Colonic mucosa (tissue), 4 donors: ENCODE measurements around the gene LRRFIP1. TPM values are rescaled to one million over a fixed set of nuclear protein-coding genes. Genes with fewer than 3 reads are reported as not detected.
"Not testable (repeated sequence)": the region's sequence is repeated elsewhere in the genome, so short reads cannot be mapped to it uniquely, and the experiment has no call there.

Experiments
- DNase-seq: peaks from one replicate; pipeline ENCODE4 v3.0.0-alpha.2; 2020
- H3K27ac ChIP-seq: fragments of 200-600 bp; one replicate; pipeline ENCODE4 v1.8.0; 2021
- H3K27me3 ChIP-seq: fragments of 200-600 bp; one replicate; pipeline ENCODE4 v1.8.0; 2021
- H3K36me3 ChIP-seq: fragments of 200-600 bp; one replicate; pipeline ENCODE4 v1.8.0; 2021
- H3K4me1 ChIP-seq: fragments of 200-600 bp; one replicate; pipeline ENCODE4 v1.8.0; 2021; ENCODE audit warnings: mild to moderate bottlenecking
- H3K4me3 ChIP-seq: fragments of 200-600 bp; one replicate; pipeline ENCODE4 v1.8.0; 2021
- H3K9ac ChIP-seq, 2 donors: one replicate each; pipeline ENCODE4 v1.7.0; 2013; ENCODE audit warnings: control low read depth in 2 of 2, low read depth in 2 of 2, low read length in 2 of 2
- H3K9me3 ChIP-seq: fragments of 200-600 bp; one replicate; pipeline ENCODE4 v1.8.0; 2021
- intact Hi-C: fragments of 100-400 bp; cut with DNase I; formaldehyde crosslinking; loops from one replicate; pipeline ENCODE4 v1.14.1; 2022
- total RNA-seq, 2 donors: library from RNA; stranded (reverse); fragmentation: NEBNext Ultra II Directional in 1 of 2; extraction: Animal tissue kit (Norgen Biotek cat#: 25700) in 1 of 2; gene quantifications; one replicate each; pipeline ENCODE4 v1.2.1, GENCODE V29; 2021
- TF ChIP-seq, protein P1 (sequence below): fragments of 200-600 bp; IDR thresholded peaks from one replicate; pipeline ENCODE4 v1.8.0; 2022; ENCODE audit warnings: antibody characterized with exemption, mild to moderate bottlenecking
- donor health status: healthy.
- donor health status: DM: no; HTN: no; CAD: no.
- donor health status: DM: no; HTN: no; CAD: no.

The LRRFIP1 gene
- total RNA-seq, 2 donors from 2014 or later, result 114 to 133 TPM

DNA sequence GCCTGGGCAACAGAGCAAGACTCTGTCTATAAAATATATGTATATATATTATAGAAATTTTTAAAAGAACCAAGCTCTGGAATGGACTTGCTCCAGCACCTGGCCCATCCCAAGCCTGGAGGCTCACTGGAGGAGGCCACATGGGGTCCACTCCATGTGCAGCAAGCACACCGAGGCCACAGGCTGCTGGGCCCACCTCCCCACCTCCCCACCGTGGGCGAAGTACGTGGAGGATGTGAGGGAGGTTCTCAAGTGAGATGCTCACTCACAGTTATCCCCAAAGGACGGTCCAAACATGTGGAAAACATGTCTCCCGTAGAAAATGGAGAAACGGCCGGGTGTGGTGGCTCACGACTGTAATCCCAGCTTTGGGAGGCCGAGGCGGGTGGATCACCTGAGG is 23.0 kb upstream of the LRRFIP1 start:
- no peaks in the 10 kb centered on the region for H3K27me3 ChIP-seq
- intact Hi-C loops, result no loop called here
- no peak overlapping the region for H3K27ac ChIP-seq
- H3K36me3 ChIP-seq, result no peaks in the 10 kb centered on the region
- H3K4me3 ChIP-seq, result no peak overlapping the region
- TF ChIP-seq, protein P1, sequence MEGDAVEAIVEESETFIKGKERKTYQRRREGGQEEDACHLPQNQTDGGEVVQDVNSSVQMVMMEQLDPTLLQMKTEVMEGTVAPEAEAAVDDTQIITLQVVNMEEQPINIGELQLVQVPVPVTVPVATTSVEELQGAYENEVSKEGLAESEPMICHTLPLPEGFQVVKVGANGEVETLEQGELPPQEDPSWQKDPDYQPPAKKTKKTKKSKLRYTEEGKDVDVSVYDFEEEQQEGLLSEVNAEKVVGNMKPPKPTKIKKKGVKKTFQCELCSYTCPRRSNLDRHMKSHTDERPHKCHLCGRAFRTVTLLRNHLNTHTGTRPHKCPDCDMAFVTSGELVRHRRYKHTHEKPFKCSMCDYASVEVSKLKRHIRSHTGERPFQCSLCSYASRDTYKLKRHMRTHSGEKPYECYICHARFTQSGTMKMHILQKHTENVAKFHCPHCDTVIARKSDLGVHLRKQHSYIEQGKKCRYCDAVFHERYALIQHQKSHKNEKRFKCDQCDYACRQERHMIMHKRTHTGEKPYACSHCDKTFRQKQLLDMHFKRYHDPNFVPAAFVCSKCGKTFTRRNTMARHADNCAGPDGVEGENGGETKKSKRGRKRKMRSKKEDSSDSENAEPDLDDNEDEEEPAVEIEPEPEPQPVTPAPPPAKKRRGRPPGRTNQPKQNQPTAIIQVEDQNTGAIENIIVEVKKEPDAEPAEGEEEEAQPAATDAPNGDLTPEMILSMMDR, result no peak
- DNase-seq, result no peak
- no peaks in the 10 kb centered on the region for H3K9me3 ChIP-seq
- H3K9ac ChIP-seq, result no peak overlapping the region
- H3K4me1 ChIP-seq, result no peaks in the 10 kb centered on the region

DNA sequence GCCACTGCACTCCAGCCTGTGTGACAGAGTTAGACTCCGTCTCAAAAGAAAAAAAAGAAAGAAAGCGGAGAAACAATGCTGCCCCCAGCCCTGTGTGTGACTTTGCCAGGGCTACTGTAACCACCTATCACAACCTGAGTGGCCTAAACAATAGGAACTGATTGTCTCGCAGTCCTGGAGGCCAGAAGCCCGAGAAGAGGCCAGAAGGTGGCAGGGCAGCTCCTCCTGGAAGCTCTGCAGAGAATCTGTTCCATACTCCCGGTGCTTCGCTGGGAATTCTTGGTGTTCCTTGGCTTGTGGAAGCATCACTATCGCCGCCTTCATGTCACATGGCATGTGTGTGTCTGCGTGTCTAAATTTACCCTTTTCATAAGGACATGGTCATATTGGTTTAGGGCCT is 22.4 kb upstream of the LRRFIP1 start:
- TF ChIP-seq, protein P1, result no peak
- Histone ChIP-seq H3K27me3 (no peaks in the 10 kb centered on the region), H3K4me3 (no peak overlapping the region), H3K4me1 (no peaks in the 10 kb centered on the region), H3K36me3 (no peaks in the 10 kb centered on the region), H3K9ac (no peak overlapping the region), H3K27ac (no peak overlapping the region), H3K9me3 (no peaks in the 10 kb centered on the region)
- no peak for DNase-seq
- intact Hi-C loops, result no loop called here

DNA sequence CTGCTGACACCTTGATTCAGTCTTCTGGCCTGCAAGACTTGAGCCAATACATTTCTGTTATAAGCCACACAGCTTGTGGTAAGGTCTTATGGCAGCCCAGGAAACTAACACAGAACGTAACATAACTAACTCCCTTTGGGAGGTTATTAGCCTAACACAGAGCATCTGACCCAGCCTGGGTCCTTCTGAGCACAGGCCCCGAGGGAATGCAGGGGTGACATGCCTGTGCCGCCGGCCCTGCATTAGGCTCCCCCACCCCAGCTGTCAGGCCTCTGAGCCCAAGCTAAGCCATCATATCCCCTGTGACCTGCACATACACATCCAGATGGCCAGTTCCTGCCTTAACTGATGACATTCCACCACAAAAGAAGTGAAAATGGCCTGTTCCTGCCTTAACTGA is 20.9 kb upstream of the LRRFIP1 start:
- DNase-seq, H3K27me3 ChIP-seq, H3K9ac ChIP-seq, H3K9me3 ChIP-seq, H3K4me1 ChIP-seq, H3K4me3 ChIP-seq, intact Hi-C loops, H3K27ac ChIP-seq, H3K36me3 ChIP-seq: not testable (repeated sequence)

DNA sequence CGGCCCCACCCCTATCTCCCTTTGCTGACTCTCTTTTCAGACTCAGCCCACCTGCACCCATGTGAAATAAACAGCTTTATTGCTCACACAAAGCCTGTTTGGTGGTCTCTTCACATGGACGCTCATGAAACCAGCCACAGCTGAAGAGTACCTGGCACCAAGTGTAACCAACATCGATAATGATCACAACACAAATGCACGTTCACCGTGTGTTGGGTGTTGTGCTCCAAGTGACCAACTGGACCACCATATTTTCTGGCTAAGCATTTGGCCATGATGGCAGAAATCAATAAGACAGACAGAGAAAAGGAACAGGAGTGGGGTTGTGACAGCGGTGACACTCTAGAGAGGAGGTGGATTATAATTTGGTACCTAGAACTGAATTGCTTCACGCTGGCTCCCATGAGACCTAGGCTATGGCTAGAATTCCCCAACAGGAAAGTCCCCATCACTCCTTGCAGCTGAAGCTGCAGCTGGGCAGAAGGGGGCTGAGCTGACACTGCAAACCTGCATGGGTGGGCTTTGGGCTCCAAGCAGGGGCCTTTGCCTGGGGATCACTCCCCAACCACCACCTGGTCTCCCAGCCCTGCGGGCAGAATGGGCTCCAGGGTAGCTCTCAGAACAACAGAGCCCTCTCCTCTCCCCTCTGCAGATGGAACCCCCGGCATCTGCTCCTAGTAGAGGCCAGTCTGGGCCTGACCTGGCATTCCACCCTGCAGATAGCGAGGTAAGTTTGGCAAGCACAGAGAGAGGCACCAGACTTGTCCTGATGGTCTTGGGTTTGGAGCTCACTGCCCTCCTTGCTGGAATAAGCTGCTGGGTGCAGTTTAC is 14.6 kb upstream of the LRRFIP1 start:
- Histone ChIP-seq H3K4me1 (no peaks in the 10 kb centered on the region), H3K9ac (no peak overlapping the region), H3K9me3 (no peaks in the 10 kb centered on the region), H3K36me3 (no peaks in the 10 kb centered on the region), H3K27me3 (no peaks in the 10 kb centered on the region), H3K27ac (no peak overlapping the region), H3K4me3 (no peak overlapping the region)
- TF ChIP-seq, protein P1, result no peak
- DNase-seq, result no peak
- intact Hi-C loops, result no loop called here

DNA sequence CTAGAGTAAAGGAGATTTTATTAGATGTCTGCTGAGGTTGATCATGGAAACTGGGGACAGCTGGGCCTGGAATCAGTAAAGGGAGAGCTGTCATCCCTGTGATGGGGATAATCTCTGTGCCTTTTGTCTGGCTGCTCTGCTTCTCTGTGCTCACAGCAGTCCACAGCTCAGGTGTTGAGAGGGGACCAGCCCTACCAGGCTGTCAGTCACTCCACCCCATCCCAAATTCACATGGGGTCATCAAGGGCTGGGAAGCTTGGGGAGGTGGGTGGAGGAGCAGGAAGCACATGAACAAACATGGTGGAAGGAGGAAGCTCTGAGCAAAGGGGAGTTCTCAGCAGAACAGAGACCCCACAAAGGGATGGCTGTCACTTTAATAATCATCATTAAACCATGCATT is 13.7 kb upstream of the LRRFIP1 start:
- Histone ChIP-seq H3K36me3 (no peaks in the 10 kb centered on the region), H3K9me3 (no peaks in the 10 kb centered on the region), H3K27me3 (no peaks in the 10 kb centered on the region), H3K27ac (no peak overlapping the region), H3K4me3 (no peak overlapping the region), H3K4me1 (no peaks in the 10 kb centered on the region), H3K9ac (no peak overlapping the region)
- TF ChIP-seq, protein P1, result no peak
- DNase-seq, result no peak
- intact Hi-C loops, result no loop called here

DNA sequence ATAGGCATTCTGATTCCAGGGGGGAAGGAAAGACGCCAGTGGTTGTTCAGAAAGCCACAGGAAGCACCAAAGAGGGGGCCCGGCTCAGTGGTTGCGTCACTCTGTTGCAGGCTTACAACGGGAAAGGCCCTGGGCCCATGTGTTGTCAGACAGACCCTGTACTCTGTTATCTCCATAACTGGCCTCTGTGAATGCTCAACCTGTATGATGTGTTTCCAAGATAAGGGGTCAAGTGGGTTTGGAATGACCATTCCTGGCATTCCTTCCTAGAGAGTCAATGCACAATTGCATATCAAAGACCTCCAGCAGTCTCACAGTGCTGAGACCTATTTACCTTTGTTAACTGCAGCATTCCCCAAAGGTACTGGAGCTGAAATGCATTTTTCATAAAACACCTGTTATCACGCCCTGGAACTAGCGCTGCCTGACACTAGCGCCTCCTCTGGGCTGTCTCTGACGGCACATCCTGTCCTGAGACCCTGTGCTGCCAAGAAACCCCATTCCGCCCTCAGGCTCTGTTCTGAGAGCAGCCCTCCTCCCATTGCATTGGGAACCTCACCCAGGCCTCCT is 13.2 kb upstream of the LRRFIP1 start:
- Histone ChIP-seq H3K9ac (no peak overlapping the region), H3K4me1 (no peaks in the 10 kb centered on the region), H3K27ac (no peak overlapping the region), H3K27me3 (no peaks in the 10 kb centered on the region), H3K36me3 (no peaks in the 10 kb centered on the region), H3K9me3 (no peaks in the 10 kb centered on the region), H3K4me3 (no peak overlapping the region)
- intact Hi-C loops, result no loop called here
- TF ChIP-seq, protein P1, result no peak
- no peak for DNase-seq
